Body of pancreas (tissue), 4 donors: ENCODE data around the gene FXYD3.

Source experiments
- POLR2A ChIP-seq, 3 donors: fragments of 450-650 bp; IDR thresholded peaks; one replicate each; pipeline ENCODE4 v1.6.1; 2016; ENCODE audit warnings: antibody characterized with exemption in 3 of 3, mild to moderate bottlenecking in 2 of 3
- TF ChIP-seq, protein P1 (sequence below), 7 experiments: fragments of 450-650 bp in 4 of 7; fragments of 200-600 bp in 3 of 7; sonication (generic) in 3 of 7; IDR thresholded peaks; one replicate each; pipeline ENCODE4 v1.5.1; 2016 to 2019; ENCODE audit warnings: antibody characterized with exemption in 7 of 7

DNA sequence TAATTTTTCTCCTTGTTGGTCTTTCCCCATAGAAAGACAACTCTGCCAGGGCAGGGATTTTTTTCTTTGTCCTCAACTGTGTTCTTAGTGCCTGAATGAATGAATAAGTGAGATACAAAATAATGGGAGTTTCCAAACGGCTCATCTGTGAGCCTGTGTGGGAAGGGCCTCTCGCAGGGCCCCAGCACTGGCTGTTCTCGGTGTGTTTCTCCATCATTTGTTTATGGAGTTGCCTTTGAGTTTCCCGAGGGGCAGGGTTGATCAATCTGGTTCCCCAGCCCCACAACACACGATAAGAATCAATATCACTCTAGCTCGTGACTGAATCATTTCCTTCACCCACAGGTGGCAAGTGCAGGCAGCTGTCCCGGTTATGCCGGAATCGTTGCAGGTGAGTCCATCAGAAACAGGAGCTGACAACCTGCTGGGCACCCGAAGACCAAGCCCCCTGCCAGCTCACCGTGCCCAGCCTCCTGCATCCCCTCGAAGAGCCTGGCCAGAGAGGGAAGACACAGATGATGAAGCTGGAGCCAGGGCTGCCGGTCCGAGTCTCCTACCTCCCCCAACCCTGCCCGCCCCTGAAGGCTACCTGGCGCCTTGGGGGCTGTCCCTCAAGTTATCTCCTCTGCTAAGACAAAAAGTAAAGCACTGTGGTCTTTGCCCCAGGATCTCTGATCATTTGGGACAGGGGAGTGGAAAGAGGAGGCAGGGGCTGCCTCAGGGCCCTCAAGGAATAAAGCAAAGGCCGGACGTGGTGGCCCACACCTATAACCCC, 53.8 kb downstream of the FXYD3 start:
- TF ChIP-seq, protein P1, sequence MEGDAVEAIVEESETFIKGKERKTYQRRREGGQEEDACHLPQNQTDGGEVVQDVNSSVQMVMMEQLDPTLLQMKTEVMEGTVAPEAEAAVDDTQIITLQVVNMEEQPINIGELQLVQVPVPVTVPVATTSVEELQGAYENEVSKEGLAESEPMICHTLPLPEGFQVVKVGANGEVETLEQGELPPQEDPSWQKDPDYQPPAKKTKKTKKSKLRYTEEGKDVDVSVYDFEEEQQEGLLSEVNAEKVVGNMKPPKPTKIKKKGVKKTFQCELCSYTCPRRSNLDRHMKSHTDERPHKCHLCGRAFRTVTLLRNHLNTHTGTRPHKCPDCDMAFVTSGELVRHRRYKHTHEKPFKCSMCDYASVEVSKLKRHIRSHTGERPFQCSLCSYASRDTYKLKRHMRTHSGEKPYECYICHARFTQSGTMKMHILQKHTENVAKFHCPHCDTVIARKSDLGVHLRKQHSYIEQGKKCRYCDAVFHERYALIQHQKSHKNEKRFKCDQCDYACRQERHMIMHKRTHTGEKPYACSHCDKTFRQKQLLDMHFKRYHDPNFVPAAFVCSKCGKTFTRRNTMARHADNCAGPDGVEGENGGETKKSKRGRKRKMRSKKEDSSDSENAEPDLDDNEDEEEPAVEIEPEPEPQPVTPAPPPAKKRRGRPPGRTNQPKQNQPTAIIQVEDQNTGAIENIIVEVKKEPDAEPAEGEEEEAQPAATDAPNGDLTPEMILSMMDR (IDR thresholded peaks at IDR 0.05), result no peak
- no peak for TF ChIP-seq POLR2A (IDR thresholded peaks at IDR 0.05)
